Ecto neural progenitor cell (in vitro differentiated cells): Measurements from ENCODE around the gene LAYN.

Experiments
- DNase-seq: peaks from one replicate; pipeline ENCODE4 v3.0.0-alpha.2; 2018; ENCODE audit warnings: low spot score

Gene LAYN

GRCh38 chr11:111540114-111540936 lies at the start of gene LAYN:
TSS of gene LAYN (plus strand) at chr11:111540720. CDS start at chr11:111540844, 124 bp downstream.
- peak; percentile 77 for DNase-seq

DNA sequence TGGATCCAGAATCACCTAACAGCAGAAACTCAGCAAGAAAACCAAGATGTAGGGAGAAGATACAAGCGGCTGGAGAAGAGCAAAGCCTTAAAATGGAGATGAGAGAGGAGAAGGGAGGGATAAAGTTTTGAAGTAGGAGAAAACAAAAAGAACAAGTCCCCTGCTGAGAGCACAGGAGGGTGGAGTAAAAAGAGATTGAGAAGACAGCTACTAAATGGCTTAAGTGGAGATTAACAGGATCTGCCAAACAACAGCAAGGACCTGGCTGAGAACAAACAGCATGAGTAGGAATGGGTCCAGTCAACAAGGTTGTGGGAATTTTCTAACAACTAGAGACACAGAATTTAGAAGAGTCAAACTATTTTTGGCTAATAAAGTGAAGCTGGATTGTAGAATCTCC lies 46.5 kb upstream of the LAYN start:
- DNase-seq = no peak

DNA sequence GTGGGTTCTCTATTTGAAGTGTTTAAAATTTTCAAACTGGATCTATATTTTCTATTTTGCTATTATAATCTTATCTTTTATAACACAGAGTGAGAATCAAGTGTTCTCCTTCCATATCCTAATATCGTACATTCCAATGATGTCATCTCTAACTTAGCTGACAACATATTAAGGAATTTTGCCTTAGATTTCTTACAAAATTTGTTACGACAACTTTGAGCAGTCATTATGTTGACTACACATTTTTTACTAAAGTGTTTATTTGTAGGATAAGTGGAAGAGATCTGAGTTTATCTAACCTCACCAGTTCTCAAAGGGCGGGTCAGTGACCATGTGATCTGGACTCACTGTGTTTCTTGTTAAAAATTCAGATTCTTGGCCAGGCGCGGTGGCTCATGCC lies 41.0 kb upstream of the LAYN start:
- no peak for DNase-seq

- no peak for DNase-seq
Observed at GRCh38 chr11:111500481-111500880, 40.0 kb upstream of the LAYN start.

DNA sequence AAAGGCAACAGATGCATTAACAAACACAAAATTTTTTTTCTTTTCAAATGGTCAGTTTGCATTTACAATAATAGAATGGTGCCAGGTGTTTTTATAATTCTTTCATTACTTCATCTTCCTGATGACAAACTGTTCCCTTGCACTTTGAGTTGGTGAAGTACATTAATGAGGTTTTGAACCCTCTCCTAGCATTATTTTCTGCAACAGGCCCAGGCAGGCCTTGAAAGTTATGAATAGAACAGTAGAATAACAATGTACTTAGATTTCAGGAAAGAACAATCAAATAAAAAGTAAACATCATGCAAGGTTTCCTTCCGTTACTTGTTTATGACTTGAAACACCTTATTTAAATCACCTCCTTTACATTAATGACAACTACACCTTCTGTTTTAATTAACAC lies 37.9 kb upstream of the LAYN start:
- no peak for DNase-seq

GRCh38 chr11:111510311-111510710 lies 30.2 kb upstream of the LAYN start:
- DNase-seq = no peak

- DNase-seq = peak; percentile 66
Observed at GRCh38 chr11:111512296-111513239, 28.0 kb upstream of the LAYN start, which contains the start of gene BTG4. TSS of gene BTG4 (minus strand) at chr11:111512386. CDS start at chr11:111498776, 13,610 bp downstream.

DNA sequence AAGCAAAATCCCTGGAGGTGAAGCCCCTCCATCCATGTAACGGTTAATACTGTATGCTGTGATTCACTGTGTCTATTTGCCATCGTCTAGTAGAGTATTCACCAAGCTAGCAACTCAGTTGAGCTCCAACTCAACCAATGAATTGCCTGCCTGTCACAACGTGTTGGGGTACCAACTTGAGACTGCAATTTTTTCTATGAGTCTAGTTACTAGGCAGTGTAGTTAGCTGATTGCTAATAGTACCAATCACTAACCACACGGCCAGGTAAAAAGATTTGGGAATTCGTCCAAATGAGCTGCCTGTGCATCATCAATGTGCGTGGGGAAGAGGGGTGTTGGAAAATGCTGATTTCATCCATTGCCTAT lies 27.3 kb upstream of the LAYN start:
- no peak for DNase-seq

DNA sequence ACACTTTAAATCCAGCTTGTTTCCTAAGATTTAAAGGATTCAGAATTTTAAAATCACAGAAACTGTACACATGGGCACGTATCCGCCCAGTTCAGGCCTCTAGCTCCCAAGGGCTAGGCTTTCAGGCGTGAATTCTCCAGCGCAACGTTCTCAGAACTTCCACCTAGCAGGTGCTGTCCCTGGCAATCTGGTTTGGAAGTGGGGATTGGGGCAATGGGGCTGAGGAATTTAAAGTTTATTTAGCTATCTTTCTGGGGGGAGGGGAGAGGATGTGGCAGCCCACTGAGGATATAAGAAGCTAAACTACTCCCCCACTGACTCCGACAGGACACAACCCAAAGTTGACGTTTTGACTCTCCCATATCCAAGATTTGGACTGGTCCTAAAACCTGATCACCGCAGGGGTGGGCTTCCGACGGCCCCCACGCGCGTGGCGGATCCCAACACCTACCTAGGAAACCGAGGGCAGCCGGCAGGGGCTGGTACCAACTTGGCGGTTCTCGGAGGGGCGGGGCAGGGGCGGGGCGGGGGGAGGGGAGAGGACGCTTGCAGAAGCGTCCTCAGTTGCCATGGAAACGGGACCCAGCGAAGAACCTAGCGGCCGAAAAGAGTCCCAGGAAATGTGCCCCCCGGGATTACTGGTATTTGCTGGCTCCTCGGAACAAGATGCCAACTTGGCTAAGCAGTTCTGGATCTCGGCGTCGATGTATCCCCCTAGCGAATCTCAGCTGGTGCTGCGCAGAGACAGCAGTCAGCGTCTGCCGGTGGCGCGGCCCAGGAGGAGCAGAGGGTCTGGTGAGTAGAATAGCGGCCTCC lies 26.1 kb upstream of the LAYN start, which contains the start of gene HOATZ:
Gene HOATZ (plus strand): TSS at position 563 of the 816 bp plus-strand sequence. CDS start 7 bp downstream, at position 570.
- DNase-seq = peak; percentile 85

GRCh38 chr11:111515591-111515990 lies 24.9 kb upstream of the LAYN start:
- no peak for DNase-seq

GRCh38 chr11:111518668-111519067 lies 21.9 kb upstream of the LAYN start:
- DNase-seq = no peak

DNA sequence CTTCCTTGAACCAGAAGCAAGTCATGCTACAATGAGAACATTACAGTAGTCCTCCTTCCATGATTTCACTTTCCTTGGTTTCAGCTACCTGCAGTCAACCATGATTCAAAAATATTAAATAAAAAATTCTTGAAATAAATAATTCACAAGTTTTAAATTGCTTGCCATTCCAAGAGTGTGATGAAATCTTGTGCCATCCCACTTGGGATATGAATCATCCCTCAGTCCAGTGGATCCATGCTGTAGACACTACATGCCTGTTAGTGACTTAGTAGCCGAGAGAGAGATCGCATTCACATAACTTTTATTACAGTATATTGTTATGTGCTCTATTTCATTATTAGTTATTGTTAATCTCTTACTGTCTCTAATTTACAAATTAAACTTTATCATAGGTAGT lies 20.0 kb upstream of the LAYN start:
- DNase-seq = no peak

DNA sequence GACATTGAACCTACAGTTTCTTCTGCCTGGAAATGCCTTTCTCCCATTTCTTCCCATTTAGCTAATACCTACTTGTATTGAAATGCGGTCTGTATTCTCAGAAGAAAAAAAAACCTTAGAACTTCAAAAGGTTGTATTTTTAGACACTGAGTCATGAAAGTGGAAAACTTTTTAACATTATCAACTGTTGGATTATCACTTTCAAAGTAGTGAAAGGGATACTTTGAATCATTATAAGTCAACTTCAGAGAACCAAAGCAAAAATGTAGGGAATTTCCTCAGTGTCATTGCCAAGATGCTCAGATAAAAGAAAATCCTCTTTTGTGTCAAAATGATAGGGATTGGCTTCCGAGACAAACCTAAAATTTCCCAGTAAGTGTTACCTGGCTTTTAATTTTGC lies 19.4 kb upstream of the LAYN start:
- DNase-seq = no peak

GRCh38 chr11:111522426-111522825 lies 18.1 kb upstream of the LAYN start:
- no peak for DNase-seq

- DNase-seq = no peak
Observed at GRCh38 chr11:111523343-111523742, 17.2 kb upstream of the LAYN start.

GRCh38 chr11:111524056-111524455 lies 16.5 kb upstream of the LAYN start:
- no peak for DNase-seq

DNA sequence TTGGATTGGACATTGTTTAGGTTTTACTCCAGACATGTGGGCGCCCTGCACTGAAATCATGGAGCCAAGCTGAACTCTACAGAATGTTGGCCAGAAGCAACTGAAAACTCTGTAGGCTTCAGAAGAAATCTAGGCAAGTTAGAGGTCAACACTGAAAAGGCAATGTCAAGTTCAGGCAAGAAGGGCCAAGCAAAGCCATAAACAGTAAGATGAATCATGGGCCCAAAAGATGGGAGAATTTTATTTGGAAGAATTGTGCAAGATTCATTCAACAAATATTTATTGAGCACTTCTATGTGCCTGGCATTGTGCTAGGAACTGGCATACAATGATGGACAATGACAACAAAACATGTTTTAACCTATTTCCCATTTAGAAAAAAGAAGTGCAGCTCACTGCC lies 15.1 kb upstream of the LAYN start:
- DNase-seq = no peak

DNA sequence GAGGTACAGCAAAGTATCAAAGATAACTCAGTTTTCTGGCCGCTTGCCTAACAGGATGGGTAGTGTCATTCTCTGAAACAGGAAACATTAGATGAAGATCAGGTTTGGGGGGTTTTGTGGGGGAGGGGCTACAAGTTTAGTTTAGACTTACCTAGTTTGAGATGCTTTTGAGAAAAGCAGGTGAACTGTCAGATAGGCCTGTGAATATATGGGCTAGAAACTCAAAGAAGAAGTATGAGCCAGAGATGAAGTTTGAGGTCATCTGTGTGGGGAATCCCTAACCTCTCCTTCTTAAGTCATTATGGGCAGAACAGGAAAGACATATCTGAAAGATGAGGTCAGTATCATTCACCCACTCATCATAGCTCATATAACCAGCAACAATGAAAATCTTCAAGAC lies 14.0 kb upstream of the LAYN start:
- DNase-seq = no peak

DNA sequence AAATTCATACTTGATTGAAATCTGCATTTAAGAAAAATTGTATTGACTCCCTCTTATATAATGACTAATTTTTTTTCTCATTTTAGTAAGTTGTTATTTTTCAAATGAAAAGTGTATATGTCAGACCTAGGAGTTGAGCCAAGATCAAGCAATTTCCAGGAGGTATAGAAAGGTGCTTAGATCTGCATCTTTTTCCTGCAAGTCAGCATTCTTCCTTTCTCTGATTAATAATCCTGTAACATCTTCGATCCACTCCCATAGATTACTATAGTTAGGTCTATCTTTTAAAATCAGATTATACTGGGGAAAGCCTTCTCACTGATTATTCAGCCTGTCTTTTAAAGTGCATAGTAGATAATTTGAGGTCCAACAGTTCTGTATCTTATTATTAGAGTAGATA lies 13.2 kb upstream of the LAYN start:
- no peak for DNase-seq

- no peak for DNase-seq
Observed at GRCh38 chr11:111528557-111528956, 12.0 kb upstream of the LAYN start.

DNA sequence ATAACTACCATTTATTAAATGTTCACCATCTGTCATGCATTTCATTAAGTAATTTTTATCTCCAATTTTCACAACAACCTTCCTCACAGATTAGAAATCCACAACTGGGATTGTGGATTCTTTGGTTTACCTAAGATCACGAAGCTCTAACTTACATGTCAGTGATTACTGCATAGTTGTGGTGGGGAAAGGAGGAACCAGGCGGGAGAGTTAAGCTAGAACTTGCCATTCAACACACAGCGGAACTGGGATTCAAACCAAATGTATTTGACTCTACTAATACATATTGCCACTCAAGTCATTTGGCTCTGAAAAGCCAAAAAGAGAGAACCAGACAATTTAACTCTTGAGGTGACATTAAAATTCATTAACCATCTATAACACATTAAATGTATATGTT lies 10.4 kb upstream of the LAYN start:
- DNase-seq = no peak

DNA sequence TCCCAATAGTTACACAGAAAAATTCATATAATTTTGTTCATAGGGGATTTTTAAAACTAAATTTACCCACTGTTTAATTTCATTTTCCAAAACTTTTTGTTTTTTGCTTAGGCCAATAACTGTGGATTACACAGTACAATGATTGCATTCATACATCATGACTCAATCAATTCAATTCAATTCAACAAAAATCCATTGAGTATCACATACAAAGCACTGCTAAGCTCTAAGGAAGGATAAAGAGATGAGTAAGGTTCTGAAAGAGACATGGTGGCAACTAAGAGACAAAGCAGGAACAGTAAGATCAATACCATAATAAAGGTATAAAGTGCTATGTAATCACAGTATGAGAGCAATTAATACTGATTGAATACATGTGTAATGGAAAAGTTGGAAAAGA lies 9.4 kb upstream of the LAYN start:
- no peak for DNase-seq
